CD4-positive, alpha-beta T cell treated with Interleukin-10 for 1 hour (primary cell): ENCODE results near the gene SNAP25.

Source experiments
- DNase-seq: peaks from one replicate; pipeline ENCODE4 v3.0.0-alpha.2; 2020

The SNAP25 gene

GRCh38 chr20:10218536-10219451, at the start of gene SNAP25:
Gene SNAP25 (plus strand): TSS chr20:10218830. CDS start chr20:10275492, 56,662 bp downstream.
- DNase-seq: peak; percentile 47

GRCh38 chr20:10169752-10170151, 48.9 kb upstream of the SNAP25 start:
- no peak for DNase-seq

GRCh38 chr20:10170261-10170660, 48.4 kb upstream of the SNAP25 start:
- no peak for DNase-seq

- DNase-seq: no peak
These were observed 46.5 kb upstream of the SNAP25 start for GRCh38 chr20:10171864-10172751.

GRCh38 chr20:10172998-10173655, 45.5 kb upstream of the SNAP25 start:
- no peak for DNase-seq

- no peak for DNase-seq
These were observed 44.2 kb upstream of the SNAP25 start for GRCh38 chr20:10174400-10174799.

GRCh38 chr20:10177326-10177725, 41.3 kb upstream of the SNAP25 start:
- DNase-seq: no peak

GRCh38 chr20:10178091-10178490, 40.5 kb upstream of the SNAP25 start:
- no peak for DNase-seq

- DNase-seq: no peak
These were observed 39.8 kb upstream of the SNAP25 start for GRCh38 chr20:10178727-10179313.

- no peak for DNase-seq
These were observed 38.9 kb upstream of the SNAP25 start for GRCh38 chr20:10179574-10180298.

GRCh38 chr20:10180651-10181235, 37.9 kb upstream of the SNAP25 start:
- DNase-seq: no peak

- no peak for DNase-seq
These were observed 32.7 kb upstream of the SNAP25 start for GRCh38 chr20:10185741-10186558.

GRCh38 chr20:10190456-10190855, 28.2 kb upstream of the SNAP25 start:
- no peak for DNase-seq

- DNase-seq: no peak
These were observed 26.5 kb upstream of the SNAP25 start for GRCh38 chr20:10192171-10192570.

- DNase-seq: no peak
These were observed 24.5 kb upstream of the SNAP25 start for GRCh38 chr20:10194166-10194565.

GRCh38 chr20:10200330-10200729, 18.3 kb upstream of the SNAP25 start:
- DNase-seq: no peak

- DNase-seq: no peak
These were observed 17.2 kb upstream of the SNAP25 start for GRCh38 chr20:10201321-10201870.

- no peak for DNase-seq
These were observed 9.5 kb upstream of the SNAP25 start for GRCh38 chr20:10209091-10209490.

- no peak for DNase-seq
These were observed 5.1 kb upstream of the SNAP25 start for GRCh38 chr20:10213526-10213925.

- no peak for DNase-seq
These were observed 2.4 kb upstream of the SNAP25 start for GRCh38 chr20:10216146-10216791.
